ENCODE measurements around the gene UPK3A. TPM values are rescaled to one million over a fixed set of nuclear protein-coding genes. Genes with fewer than 3 reads are reported as not detected.

UPK3A gene
- polyA plus RNA-seq (ENCODE audit: insufficient read length) = not detected

GRCh38 chr22:45284705-45285262, at the start of gene UPK3A:
TSS of gene UPK3A (plus strand) at chr22:45284949. CDS start at chr22:45285014, 65 bp downstream.
- no peak for DNase-seq (ENCODE audit: low read depth)

GRCh38 chr22:45235101-45235777, 49.5 kb upstream of the UPK3A start:
- no peak for DNase-seq (ENCODE audit: low read depth)

GRCh38 chr22:45235851-45236342, 48.9 kb upstream of the UPK3A start:
- no peak for DNase-seq (ENCODE audit: low read depth)

GRCh38 chr22:45237065-45237990, 47.4 kb upstream of the UPK3A start:
- no peak for DNase-seq (ENCODE audit: low read depth)

GRCh38 chr22:45238076-45238956, 46.4 kb upstream of the UPK3A start:
- DNase-seq (ENCODE audit: low read depth) = no peak

- DNase-seq (ENCODE audit: low read depth) = no peak
Observed at GRCh38 chr22:45238957-45239680, 45.6 kb upstream of the UPK3A start.

- no peak for DNase-seq (ENCODE audit: low read depth)
Observed at GRCh38 chr22:45239681-45240051, 45.1 kb upstream of the UPK3A start.

GRCh38 chr22:45240104-45240809, 44.5 kb upstream of the UPK3A start:
- DNase-seq (ENCODE audit: low read depth) = no peak

- no peak for DNase-seq (ENCODE audit: low read depth)
Observed at GRCh38 chr22:45240810-45241631, 43.7 kb upstream of the UPK3A start, which contains the start of gene KIAA0930. TSS of gene KIAA0930 (minus strand) at chr22:45240894. CDS start at chr22:45240703, 191 bp downstream.

- no peak for DNase-seq (ENCODE audit: low read depth)
Observed at GRCh38 chr22:45242778-45243191, 42.0 kb upstream of the UPK3A start.

GRCh38 chr22:45244916-45245315, 39.8 kb upstream of the UPK3A start:
- DNase-seq (ENCODE audit: low read depth) = no peak

GRCh38 chr22:45246060-45246985, 38.4 kb upstream of the UPK3A start:
- no peak for DNase-seq (ENCODE audit: low read depth)

GRCh38 chr22:45248832-45249561, 35.8 kb upstream of the UPK3A start:
- DNase-seq (ENCODE audit: low read depth) = no peak

- DNase-seq (ENCODE audit: low read depth) = no peak
Observed at GRCh38 chr22:45251825-45252224, 32.9 kb upstream of the UPK3A start.

GRCh38 chr22:45253039-45253641, 31.6 kb upstream of the UPK3A start:
- DNase-seq (ENCODE audit: low read depth) = no peak

- DNase-seq (ENCODE audit: low read depth) = no peak
Observed at GRCh38 chr22:45254388-45254787, 30.4 kb upstream of the UPK3A start.

- no peak for DNase-seq (ENCODE audit: low read depth)
Observed at GRCh38 chr22:45254789-45255278, 29.9 kb upstream of the UPK3A start.
